Colon (tissue), 2 donors: Measurements from ENCODE around the gene KRTAP19-3.
"Not testable (repeated sequence)": the region's sequence is repeated elsewhere in the genome, so short reads cannot be mapped to it uniquely, and the experiment has no call there.

ENCODE experiments used
- FAIRE-seq: peaks from 2 replicates; lab custom pipeline; 2012; peaks lifted over from hg19 to GRCh38; lab: Jason Lieb, UNC
- donor health status: control.
- donor health status: control.

Gene KRTAP19-3

GRCh38 chr21:30491963-30492428 is at the start of gene KRTAP19-3:
TSS of gene KRTAP19-3 (minus strand) at chr21:30492013. CDS start at chr21:30491957, 56 bp downstream.
- no peak for FAIRE-seq

- FAIRE-seq = no peak
These were observed 27.1 kb upstream of the KRTAP19-3 start for GRCh38 chr21:30518876-30519275.

GRCh38 chr21:30515681-30516080 is 23.9 kb upstream of the KRTAP19-3 start:
- no peak for FAIRE-seq

GRCh38 chr21:30505621-30506205 is 13.9 kb upstream of the KRTAP19-3 start:
- not testable (repeated sequence) for FAIRE-seq

- no peak for FAIRE-seq
These were observed 10.2 kb upstream of the KRTAP19-3 start, which contains the start of gene KRTAP19-5 for GRCh38 chr21:30502041-30502440. TSS of gene KRTAP19-5 (minus strand) at chr21:30502141. CDS start at chr21:30502090, 51 bp downstream.

- FAIRE-seq = no peak
These were observed 5.3 kb upstream of the KRTAP19-3 start, which contains the start of gene KRTAP19-4 for GRCh38 chr21:30497065-30497464. TSS of gene KRTAP19-4 (minus strand) at chr21:30497165. CDS start at chr21:30497110, 55 bp downstream.

- no peak for FAIRE-seq
These were observed 4.5 kb downstream of the KRTAP19-3 start, which contains the start of gene KRTAP19-2 for GRCh38 chr21:30487336-30487735. TSS of gene KRTAP19-2 (minus strand) at chr21:30487436. CDS start at chr21:30487348, 88 bp downstream.

- no peak for FAIRE-seq
These were observed 5.6 kb downstream of the KRTAP19-3 start for GRCh38 chr21:30486180-30486579.

- FAIRE-seq = no peak
These were observed 9.7 kb downstream of the KRTAP19-3 start for GRCh38 chr21:30482130-30482529.

GRCh38 chr21:30480145-30480544 is 11.7 kb downstream of the KRTAP19-3 start, which contains the start of gene KRTAP19-1:
TSS of gene KRTAP19-1 (minus strand) at chr21:30480367. CDS start at chr21:30480317, 50 bp downstream.
- no peak for FAIRE-seq

- no peak for FAIRE-seq
These were observed 12.6 kb downstream of the KRTAP19-3 start for GRCh38 chr21:30479259-30479658.

- no peak for FAIRE-seq
These were observed 13.8 kb downstream of the KRTAP19-3 start for GRCh38 chr21:30478004-30478403.

- no peak for FAIRE-seq
These were observed 22.7 kb downstream of the KRTAP19-3 start for GRCh38 chr21:30468900-30469714.

- no peak for FAIRE-seq
These were observed 28.1 kb downstream of the KRTAP19-3 start for GRCh38 chr21:30463713-30464112.

- FAIRE-seq = no peak
These were observed 43.3 kb downstream of the KRTAP19-3 start for GRCh38 chr21:30448514-30448913.

GRCh38 chr21:30447056-30447455 is 44.8 kb downstream of the KRTAP19-3 start:
- FAIRE-seq = no peak

- FAIRE-seq = no peak
These were observed 47.6 kb downstream of the KRTAP19-3 start for GRCh38 chr21:30444204-30444603.

- no peak for FAIRE-seq
These were observed 48.6 kb downstream of the KRTAP19-3 start for GRCh38 chr21:30443226-30443625.
